DMS114 treated with DMSO at 0.1 percent for 48 hours (cell line): Measurements from ENCODE around the gene HSDL1.

ENCODE experiments used
- DNase-seq: peaks from one replicate; lab custom pipeline; 2025; ENCODE audit not compliant: unreplicated experiment; lab: John Stamatoyannopoulos, UW

The HSDL1 gene

GRCh38 chr16:84084570-84085270, 60.3 kb downstream of the HSDL1 start:
- peak; percentile 34 for DNase-seq

- DNase-seq = no peak
Observed at GRCh38 chr16:84082835-84083569, 62.0 kb downstream of the HSDL1 start.

- no peak for DNase-seq
Observed at GRCh38 chr16:84082110-84082509, 62.9 kb downstream of the HSDL1 start.

- DNase-seq = no peak
Observed at GRCh38 chr16:84081446-84081989, 63.5 kb downstream of the HSDL1 start.

- DNase-seq = no peak
Observed at GRCh38 chr16:84080813-84081212, 64.2 kb downstream of the HSDL1 start.

- no peak for DNase-seq
Observed at GRCh38 chr16:84080378-84080777, 64.6 kb downstream of the HSDL1 start.

- no peak for DNase-seq
Observed at GRCh38 chr16:84079664-84080063, 65.3 kb downstream of the HSDL1 start.

GRCh38 chr16:84075376-84075775, 69.6 kb downstream of the HSDL1 start:
- DNase-seq = no peak

- DNase-seq = no peak
Observed at GRCh38 chr16:84074721-84075120, 70.3 kb downstream of the HSDL1 start.
